HUDEP-2 (cell line): ENCODE measurements around the gene CLSTN2.

Experiments used
- DNase-seq, 76 experiments: peaks; one replicate each; lab custom pipeline; 2025; ENCODE audit not compliant: unreplicated experiment in 76 of 76; lab: John Stamatoyannopoulos, UW

Gene CLSTN2

DNA sequence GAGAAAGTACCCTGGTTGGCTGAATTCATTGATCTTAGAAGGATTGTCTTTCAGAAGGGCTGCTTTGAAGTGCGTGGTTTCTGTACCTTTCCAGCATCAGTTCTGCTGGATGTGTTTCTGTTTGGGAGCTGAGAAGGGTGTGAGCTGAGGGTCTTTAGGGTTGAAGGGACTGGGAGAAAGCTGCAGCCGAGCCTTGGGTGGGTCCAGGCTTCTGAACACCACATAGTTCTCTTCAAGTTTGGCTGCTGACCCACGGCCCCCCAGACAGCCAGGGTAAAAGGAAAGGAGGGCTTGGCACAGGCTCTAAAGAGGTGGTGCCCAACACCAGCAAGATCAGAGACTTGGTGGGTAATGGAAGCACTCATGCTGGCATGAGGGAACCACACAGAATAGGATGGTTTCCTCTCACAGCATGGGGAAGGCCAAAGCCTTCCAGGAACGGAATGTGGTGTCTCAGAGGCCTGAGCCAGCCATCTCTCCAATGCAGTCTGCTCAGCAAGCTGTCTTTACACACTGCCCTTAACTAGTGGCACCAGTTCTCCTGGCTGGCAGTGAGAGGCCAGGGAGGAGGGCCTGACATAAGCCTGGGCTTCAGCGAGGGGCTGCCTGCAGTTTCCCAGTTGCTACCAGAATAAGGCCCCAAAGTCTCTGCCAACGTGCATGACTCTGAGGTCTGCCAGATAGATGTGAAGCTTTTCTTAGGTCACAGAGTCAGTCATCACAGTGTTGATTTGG lies 503.9 kb downstream of the CLSTN2 start:
- DNase-seq, result no peak

DNA sequence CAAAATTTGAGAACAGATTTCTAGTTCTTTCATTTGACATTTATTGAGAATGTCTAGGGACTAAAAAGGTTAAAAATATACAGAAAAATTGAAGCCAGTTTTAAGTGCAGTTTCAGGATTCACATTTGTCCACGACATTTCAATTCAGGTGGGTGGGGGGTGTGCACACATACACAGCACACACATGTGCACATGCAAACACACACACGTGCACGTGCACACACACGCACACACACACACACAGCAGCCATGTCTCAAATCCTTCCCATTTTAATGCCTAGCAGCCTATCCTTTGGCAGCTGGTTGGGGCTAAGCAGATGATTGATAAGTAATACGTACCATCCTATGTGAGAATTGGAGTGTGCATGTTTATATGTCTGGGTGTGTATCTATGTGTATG lies 504.5 kb downstream of the CLSTN2 start:
- DNase-seq, result no peak

DNA sequence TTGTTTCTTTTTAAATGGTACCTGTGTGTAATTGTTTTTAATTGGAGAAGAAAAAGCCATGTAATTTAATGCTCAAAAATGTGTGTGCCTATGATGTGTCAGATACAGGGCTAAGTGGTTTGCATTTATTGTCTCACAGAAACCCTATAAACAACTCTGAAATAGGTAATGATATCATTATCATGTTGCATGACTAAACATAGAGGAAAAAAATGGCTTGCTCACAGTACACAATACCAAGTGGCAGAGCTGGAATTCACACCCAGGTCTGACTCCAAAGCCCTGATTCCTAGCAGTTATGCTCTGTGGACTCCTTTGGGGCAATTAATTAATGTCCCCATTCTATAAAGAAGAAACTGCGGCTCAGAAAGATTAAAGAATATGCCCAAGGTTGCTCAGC lies 505.5 kb downstream of the CLSTN2 start:
- no peak for DNase-seq

DNA sequence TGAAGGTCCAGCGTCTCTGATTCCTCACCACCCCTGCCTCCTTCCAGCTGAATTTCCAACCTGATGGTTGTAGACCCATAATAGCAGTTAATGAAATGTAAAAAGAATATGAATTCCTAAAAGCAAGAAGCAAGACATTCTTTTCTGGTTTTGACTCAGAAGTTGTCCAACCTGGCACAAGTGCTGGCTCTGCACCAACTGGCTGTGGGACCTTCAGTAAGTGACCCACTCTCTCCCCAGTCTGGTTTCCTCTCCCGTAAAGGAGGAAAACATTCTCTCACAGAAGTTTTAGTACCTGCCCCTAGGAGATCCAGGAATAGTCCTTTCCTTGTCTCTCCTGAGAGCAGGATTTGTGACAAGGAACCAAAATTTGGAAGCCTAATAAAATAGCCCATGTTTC lies 506.0 kb downstream of the CLSTN2 start:
- no peak for DNase-seq

DNA sequence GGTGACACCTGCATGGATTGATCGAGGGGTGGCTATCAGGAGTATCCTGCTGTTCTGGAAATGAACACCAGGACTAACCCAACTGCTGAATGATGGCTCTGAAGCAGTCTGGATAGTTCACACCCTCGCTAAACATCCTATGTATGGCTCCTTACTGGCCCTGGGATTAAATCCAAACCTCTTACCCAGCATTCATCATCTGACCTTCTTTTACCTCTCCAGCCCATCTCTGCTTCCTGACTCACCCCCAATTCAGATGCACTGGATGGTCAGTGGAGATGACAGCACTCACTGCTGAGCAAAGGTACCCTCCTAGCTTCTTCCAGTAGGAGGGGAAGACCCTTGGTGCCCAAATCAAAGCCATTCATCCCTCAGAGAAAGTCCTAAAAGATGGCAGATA lies 507.6 kb downstream of the CLSTN2 start:
- DNase-seq, result no peak

DNA sequence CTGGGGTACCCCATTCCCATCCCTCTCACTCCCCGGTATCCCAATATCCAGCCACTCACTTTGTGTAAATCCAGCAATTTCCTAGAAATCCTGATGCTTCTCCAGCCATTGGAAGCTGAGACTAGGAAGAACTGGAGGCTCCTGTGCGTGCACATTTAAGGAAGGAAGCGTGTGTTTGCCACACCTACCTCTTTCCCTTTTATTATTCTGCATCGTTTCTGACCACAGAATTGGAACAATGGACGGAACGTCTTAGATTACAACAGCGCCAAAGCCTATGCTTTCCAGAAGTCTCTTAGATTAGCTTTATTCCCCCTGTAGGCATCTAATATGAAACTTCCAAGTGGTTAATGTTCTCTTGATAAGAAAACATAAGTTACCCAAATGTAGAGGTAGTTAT lies 508.1 kb downstream of the CLSTN2 start:
- no peak for DNase-seq

DNA sequence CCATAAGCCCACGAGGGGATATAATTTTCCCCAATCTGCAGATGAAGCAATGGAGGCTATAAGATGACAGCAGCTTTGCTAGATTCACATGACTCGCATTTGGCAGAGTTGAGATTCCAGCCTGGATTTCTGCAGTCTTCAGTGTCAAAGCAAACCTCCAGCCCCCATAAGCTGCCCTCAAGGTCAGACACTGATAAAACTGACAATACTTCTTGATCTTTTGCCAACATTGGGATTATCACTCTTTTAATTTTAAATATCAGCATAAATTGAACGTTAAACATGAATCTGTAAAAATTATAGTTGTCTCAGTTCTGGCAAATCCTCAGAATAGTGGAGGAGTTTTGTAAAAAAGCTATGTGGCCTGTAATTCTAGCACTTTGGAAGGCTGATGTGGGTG lies 508.8 kb downstream of the CLSTN2 start:
- DNase-seq, result no peak

DNA sequence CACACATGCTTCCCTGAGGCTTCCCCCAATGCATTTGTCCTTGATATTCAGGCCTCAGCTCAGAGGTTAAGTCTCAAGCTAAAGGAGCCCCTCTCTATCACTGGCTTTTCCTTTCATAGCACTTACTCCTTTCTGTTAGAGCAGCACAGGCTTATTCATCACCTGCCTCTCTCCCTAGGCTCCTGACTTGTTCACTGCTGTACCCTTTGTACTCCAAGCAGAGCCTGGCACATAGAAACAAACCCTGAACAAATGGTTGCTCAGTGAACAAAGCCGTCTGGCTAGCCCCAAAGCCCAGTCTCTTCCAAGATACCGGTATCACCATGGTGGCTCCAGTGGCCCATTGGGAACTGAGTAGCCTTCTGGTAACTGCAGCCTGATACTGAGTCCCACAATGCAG lies 511.7 kb downstream of the CLSTN2 start:
- DNase-seq, result no peak

DNA sequence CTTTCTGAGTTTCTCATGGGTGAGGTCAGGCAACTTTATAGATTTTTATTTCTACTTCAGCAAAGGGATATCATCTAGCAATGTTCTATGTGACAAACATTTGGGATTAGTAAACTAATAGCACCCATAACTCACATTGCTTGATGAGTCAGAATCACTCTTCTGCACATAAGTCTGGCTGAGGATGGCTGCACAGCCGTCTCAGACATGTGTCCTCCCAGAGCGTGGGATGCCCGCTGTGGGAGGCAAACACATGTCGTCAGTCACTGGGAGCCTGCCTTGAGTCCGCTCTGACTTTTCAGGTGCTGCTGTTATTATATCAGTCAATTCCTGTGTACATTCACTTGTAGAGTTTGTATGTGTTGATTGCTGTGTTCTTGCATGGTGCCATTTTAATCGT lies 512.2 kb downstream of the CLSTN2 start:
- DNase-seq, result no peak

DNA sequence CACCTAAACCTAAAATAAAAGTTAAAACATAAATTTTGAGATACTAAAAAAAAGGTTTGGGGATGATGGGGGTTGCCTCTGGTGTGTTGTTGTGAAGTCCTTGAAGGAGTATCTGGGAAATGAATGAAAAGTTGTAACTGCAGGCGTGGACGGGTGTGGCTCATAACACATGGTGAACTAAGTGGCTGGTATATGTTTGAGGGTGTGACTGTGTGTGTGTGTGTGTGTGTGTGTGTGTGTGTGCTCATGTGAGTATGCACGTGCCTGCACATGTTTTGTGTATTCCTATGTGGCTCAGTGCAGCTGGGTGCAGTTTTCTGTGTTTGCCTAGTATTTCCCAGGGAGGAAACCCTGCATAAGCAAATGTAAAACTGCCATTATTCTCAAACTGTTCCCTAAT lies 513.0 kb downstream of the CLSTN2 start:
- peak in 1 of 76 experiments; percentile 1 for DNase-seq

DNA sequence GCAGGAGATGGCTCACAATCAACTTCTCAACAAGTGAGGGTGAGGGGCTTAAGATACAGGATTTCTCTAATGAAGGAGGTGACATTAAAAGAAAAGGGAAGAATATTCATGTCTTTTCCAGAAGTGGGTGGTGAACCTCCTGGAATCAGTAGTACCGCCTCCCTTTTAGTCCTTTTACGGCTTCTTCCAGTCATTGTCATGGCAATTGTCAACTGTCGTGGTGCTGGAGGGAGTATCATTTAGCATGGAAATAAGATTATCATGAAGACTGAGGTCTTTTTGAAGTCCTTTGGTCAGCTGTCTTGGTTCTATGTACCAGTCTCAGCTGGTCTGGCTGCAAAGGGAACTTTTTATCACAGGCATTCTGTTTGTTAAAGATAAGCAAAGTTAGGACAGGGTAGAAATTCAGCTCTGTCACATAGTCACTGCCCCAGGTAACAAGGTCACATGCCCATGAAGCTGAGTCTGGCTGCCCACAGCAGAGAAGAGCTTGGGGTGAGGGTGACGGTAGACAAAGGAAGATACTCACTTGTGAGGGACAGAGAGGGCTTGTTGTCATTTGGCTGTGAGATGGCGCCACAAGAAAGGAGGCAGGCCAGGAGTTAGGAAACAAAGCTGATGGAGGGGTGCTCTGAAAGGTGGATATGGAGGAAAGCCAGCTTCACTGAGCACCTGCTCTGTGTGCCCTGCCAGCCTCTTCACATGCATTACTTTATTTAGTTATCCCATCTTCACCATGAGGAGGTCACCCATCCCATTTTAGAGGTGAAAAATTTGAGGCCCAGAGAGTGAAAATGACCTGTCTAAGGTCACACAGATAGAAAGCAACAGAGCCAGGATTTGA lies 514.6 kb downstream of the CLSTN2 start:
- DNase-seq, result peak in 1 of 76 experiments; percentile 1

DNA sequence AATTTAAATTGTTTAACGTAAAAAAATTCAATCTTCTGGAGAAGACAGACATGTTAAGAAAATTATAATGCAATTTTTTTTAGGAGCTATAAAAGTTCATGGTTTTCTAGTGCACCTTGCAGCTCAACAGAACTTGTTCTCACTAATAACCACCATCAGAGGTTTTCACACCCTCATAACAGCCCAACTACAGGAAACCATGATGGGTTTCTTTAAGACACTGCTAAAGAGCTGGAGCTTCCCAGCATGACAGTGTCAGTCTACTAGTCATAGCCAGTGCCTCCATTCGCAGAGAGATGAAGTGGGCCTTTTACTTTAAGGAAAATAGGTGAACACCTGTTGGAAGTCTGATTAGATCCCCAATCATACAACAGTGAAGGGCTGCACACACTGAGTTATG lies 518.8 kb downstream of the CLSTN2 start:
- no peak for DNase-seq

DNA sequence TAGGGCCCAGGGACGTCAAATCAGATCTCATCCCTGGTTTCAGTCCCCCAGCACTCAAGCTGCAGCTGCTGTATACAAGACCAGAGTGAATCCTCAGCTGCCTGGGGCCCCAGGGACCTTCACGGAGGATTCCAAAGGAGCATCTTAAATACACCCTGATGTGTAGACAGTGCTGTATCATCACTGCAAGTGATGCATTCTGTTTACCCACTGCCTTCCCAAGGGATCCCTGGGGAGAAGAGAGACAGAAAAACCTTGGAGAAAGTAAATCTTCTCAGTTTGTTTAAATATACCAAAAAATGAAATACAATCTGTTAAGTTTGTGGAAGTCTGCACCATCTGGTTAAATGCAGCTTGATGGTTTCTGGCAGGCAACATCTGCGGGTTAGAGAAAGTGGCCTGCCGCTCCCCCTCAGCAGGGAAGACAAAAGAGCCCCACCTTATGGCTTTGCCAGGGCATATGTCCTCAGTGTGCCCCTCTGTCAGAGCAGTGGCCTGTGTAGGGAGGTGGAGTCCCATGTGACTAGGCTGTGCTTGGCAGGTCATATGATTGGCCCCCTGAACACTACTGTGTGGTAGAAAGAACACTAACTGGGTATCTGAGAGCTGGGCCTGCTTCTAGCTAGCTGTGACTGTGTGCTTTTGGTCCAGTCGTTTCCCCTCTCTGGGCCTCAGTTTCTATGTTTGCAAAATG lies 520.7 kb downstream of the CLSTN2 start:
- DNase-seq, result no peak

DNA sequence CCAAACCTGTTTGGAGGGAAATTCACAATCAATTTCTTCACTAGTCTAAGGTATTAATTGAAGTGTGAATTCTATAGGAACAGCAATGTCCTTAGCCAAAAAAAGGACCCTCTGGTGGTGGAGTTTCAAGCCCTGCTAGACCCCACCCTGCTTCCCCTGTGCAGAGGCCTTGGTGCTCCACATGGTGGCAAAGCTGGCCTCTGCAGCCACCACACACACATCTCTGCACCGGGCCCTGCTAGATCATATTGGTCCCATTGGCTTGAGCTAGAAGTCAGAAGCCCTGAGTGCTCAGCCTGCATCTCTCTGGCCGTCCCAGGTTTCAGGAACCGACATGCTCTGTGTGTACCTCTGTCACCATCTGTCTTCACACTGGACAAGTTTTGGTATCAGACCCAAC lies 522.0 kb downstream of the CLSTN2 start:
- DNase-seq, result no peak

DNA sequence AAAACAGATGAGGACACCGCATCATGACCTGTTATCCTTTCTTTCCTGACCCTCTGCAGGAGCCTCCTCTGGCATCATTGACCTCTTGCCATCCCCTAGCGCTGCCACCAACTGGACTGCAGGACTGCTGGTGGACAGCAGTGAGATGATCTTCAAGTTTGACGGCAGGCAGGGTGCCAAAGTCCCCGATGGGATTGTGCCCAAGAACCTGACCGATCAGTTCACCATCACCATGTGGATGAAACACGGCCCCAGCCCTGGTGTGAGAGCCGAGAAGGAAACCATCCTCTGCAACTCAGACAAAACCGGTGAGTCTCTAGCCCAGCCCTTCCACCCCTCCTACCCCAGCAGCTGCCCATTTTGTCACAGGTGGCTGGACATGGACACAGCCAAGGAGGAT lies 524.5 kb downstream of the CLSTN2 start:
- no peak for DNase-seq

DNA sequence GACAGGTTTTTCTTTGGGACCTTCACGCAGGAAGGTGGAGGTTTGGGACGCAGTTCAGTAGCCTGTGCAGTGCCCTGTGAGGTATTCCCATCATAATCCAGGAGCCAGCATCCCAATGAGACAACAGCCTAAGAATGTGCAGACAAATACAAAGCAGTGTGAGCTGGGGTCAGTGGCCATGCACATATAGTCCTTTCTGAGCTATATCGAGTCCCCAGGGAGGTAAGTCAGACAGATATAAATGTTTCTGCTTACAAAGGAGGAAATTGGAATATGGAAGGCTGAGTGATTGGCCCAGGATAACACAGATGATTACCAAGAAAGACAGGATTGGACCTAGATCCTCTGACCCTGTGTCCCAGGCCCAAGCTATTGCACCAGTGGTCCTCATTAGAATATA lies 526.3 kb downstream of the CLSTN2 start:
- no peak for DNase-seq

DNA sequence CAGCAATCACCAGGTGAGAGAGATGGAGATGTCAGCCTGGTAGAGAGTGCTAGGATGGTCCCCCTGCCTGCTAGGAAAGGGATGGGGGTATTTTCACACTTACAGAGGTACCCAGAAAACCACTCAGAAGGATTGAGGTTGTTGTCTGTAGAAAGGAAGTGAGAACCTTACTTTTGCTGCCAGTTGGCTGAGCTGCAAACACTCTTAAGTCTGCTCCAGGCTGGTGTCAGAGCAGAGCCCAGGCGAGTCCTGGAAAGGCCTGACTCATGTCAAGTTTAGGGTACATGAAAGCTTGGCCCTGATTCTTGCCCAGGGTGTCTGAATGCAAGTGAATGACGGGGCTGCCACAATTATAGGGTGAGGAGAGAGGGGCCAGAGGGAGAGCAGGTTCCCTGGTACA lies 528.4 kb downstream of the CLSTN2 start:
- DNase-seq, result no peak

DNA sequence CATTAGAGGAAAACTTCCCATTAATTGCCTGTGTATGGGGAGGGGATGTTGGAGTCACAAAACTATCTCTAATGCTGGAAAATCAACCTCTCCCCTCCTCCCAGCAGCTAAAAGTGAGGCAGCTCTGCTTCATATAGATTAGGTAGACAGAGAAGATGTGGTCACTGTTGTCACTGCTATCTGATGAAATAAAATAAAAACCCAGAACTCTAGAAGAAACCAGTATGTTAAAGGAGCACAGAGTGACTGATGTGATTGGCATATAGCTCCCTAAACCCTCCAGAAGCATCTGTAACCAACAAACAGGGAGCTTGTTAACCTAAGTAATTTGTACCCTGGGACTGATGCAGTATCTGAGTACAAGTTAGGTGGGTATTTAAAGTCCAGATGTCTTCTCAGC lies 531.0 kb downstream of the CLSTN2 start:
- no peak for DNase-seq

DNA sequence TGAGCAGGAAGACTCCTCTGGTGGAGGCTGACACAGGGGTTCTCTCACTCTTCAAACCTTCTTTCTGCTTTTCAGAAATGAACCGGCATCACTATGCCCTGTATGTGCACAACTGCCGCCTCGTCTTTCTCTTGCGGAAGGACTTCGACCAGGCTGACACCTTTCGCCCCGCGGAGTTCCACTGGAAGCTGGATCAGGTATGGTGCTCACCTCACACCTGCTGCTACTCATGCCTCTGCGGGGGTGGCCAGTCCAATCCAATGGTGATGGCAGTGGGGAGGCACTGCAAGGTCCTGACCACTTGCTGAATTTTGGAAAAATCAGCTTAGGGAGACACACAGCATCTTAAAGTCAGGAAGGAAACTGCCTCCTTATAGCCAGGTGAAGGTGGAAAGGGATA lies 531.5 kb downstream of the CLSTN2 start:
- DNase-seq, result no peak

DNA sequence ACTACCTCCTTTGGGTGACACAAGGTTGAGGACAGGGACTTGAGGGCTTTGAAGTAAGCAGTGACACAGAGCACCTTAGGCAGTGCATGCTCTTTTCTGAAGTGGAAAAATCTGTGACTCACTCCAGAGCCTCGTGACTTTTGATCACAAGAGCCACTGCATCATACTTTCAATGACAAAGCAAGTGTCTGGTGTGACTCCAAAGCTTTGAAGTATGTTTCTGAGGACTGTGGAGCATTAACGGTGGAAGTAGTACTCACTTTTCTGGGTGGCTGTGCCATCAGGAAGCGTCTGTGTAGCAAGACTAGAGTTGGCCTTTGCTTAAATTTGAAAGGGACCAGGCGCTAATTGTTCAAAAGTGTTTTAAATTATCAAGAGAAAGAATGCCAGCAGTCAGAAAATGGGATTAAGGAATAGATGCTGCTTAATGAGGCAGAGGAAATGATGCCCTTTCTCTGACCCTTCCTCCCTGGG lies 532.2 kb downstream of the CLSTN2 start:
- peak in 10 of 76 experiments; percentile 2 to 31 (median 10) for DNase-seq

DNA sequence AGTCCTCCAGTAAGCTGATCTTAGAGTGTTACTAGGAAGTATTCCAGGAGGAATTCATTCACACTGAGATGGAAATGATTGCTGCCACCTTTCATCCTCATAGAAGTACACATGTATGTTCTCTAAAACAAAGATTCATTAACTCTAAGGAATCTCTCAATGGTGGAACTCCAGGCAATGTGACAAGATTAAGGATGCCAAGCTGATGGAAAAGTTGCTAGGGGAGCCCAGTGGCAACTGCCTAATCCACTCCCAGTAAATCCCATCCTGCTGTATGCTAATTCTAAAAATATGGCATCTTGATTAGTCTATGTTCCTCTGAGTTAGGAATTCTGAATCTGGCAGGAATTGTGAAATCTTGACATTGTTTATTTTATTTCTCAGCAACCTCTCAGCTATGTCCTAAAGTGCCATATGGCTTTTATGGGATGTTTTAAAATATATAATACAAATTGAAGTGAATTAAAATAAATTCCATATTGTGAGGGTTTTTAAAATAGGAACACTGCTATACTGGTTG lies 532.9 kb downstream of the CLSTN2 start:
- no peak for DNase-seq
